ENCODE measurements around the gene LARGE1.

GRCh38 chr22:33557836-33558235, 362.4 kb downstream of the LARGE1 start:
- TF ChIP-seq CTCF (IDR thresholded peaks at IDR 0.05 in 8 of 11, conservative IDR thresholded peaks at IDR 0.05 in 3 of 11) (no peak), POLR2A (IDR thresholded peaks at IDR 0.05) (no peak)
